Measurements from ENCODE around the gene CUEDC2.
A peak's percentile ranks its signal among the peaks of the same experiment; 100 is the strongest.

Gene CUEDC2

GRCh38 chr10:102435529-102436233, 3.3 kb upstream of the CUEDC2 start:
- peaks cover 16% of the 10 kb centered on the region for H3K4me1 ChIP-seq (ENCODE audit: control insufficient read depth, insufficient read depth, low read length)
- no peaks in the 10 kb centered on the region for H3K9me3 ChIP-seq (ENCODE audit: control insufficient read depth, insufficient read depth, low read length)
- no peak overlapping the region for H3K27ac ChIP-seq (ENCODE audit: low read depth, low read length)
- H3K9ac ChIP-seq (ENCODE audit: low read depth, low read length), result no peak overlapping the region
- H3K27me3 ChIP-seq (ENCODE audit: control insufficient read depth, insufficient read depth, low read length), result peaks cover 44% of the 10 kb centered on the region
- H3K36me3 ChIP-seq (ENCODE audit: control insufficient read depth, insufficient read depth, low read length), result no peaks in the 10 kb centered on the region
- H3K4me3 ChIP-seq (ENCODE audit: low read depth, low read length), result peak overlapping the region; percentile 53

GRCh38 chr10:102435133-102435497, 2.7 kb upstream of the CUEDC2 start:
- Histone ChIP-seq H3K36me3 (ENCODE audit: control insufficient read depth, insufficient read depth, low read length) (no peaks in the 10 kb centered on the region), H3K9me3 (ENCODE audit: control insufficient read depth, insufficient read depth, low read length) (no peaks in the 10 kb centered on the region), H3K27ac (ENCODE audit: low read depth, low read length) (no peak overlapping the region), H3K27me3 (ENCODE audit: control insufficient read depth, insufficient read depth, low read length) (peaks cover 44% of the 10 kb centered on the region), H3K9ac (ENCODE audit: low read depth, low read length) (no peak overlapping the region), H3K4me3 (ENCODE audit: low read depth, low read length) (peak overlapping the region; percentile 53), H3K4me1 (ENCODE audit: control insufficient read depth, insufficient read depth, low read length) (peaks cover 16% of the 10 kb centered on the region)

GRCh38 chr10:102434394-102435132, 2.2 kb upstream of the CUEDC2 start:
- Histone ChIP-seq H3K27me3 (ENCODE audit: control insufficient read depth, insufficient read depth, low read length) (peaks cover 44% of the 10 kb centered on the region), H3K4me3 (ENCODE audit: low read depth, low read length) (peak overlapping the region; percentile 53; the same call in 1 of the 2 replicates), H3K9ac (ENCODE audit: low read depth, low read length) (no peak overlapping the region), H3K4me1 (ENCODE audit: control insufficient read depth, insufficient read depth, low read length) (peaks cover 16% of the 10 kb centered on the region), H3K36me3 (ENCODE audit: control insufficient read depth, insufficient read depth, low read length) (no peaks in the 10 kb centered on the region), H3K9me3 (ENCODE audit: control insufficient read depth, insufficient read depth, low read length) (no peaks in the 10 kb centered on the region), H3K27ac (ENCODE audit: low read depth, low read length) (no peak overlapping the region)

GRCh38 chr10:102433619-102434046, 1.3 kb upstream of the CUEDC2 start:
- peaks cover 16% of the 10 kb centered on the region for H3K4me1 ChIP-seq (ENCODE audit: control insufficient read depth, insufficient read depth, low read length)
- H3K9me3 ChIP-seq (ENCODE audit: control insufficient read depth, insufficient read depth, low read length), result no peaks in the 10 kb centered on the region
- no peak overlapping the region for H3K9ac ChIP-seq (ENCODE audit: low read depth, low read length)
- H3K27ac ChIP-seq (ENCODE audit: low read depth, low read length), result no peak overlapping the region
- H3K36me3 ChIP-seq (ENCODE audit: control insufficient read depth, insufficient read depth, low read length), result no peaks in the 10 kb centered on the region
- H3K4me3 ChIP-seq (ENCODE audit: low read depth, low read length), result no peak overlapping the region
- H3K27me3 ChIP-seq (ENCODE audit: control insufficient read depth, insufficient read depth, low read length), result peaks cover 44% of the 10 kb centered on the region

GRCh38 chr10:102431452-102432124, 786 bp downstream of the CUEDC2 start:
- Histone ChIP-seq H3K27ac (ENCODE audit: low read depth, low read length) (peak overlapping the region; percentile 38), H3K9me3 (ENCODE audit: control insufficient read depth, insufficient read depth, low read length) (no peaks in the 10 kb centered on the region), H3K9ac (ENCODE audit: low read depth, low read length) (peak overlapping the region; percentile 58; the same call in 1 of the 2 replicates), H3K36me3 (ENCODE audit: control insufficient read depth, insufficient read depth, low read length) (no peaks in the 10 kb centered on the region), H3K4me1 (ENCODE audit: control insufficient read depth, insufficient read depth, low read length) (peaks cover 16% of the 10 kb centered on the region), H3K4me3 (ENCODE audit: low read depth, low read length) (peak overlapping the region; percentile 77), H3K27me3 (ENCODE audit: control insufficient read depth, insufficient read depth, low read length) (peaks cover 36% of the 10 kb centered on the region)

GRCh38 chr10:102429468-102429867, 2.9 kb downstream of the CUEDC2 start:
- no peak overlapping the region for H3K4me3 ChIP-seq (ENCODE audit: low read depth, low read length)
- peaks cover 6% of the 10 kb centered on the region; the same call in 1 of the 2 replicates for H3K4me1 ChIP-seq (ENCODE audit: control insufficient read depth, insufficient read depth, low read length)
- H3K36me3 ChIP-seq (ENCODE audit: control insufficient read depth, insufficient read depth, low read length), result 0 out of 2 replicates have a peak, but pooled peaks cover 4% of the 10 kb centered on the region
- no peak overlapping the region for H3K9ac ChIP-seq (ENCODE audit: low read depth, low read length)
- H3K9me3 ChIP-seq (ENCODE audit: control insufficient read depth, insufficient read depth, low read length), result no peaks in the 10 kb centered on the region
- peaks cover 16% of the 10 kb centered on the region for H3K27me3 ChIP-seq (ENCODE audit: control insufficient read depth, insufficient read depth, low read length)
- H3K27ac ChIP-seq (ENCODE audit: low read depth, low read length), result no peak overlapping the region

GRCh38 chr10:102426803-102427287, 5.5 kb downstream of the CUEDC2 start:
- peaks cover 12% of the 10 kb centered on the region; the same call in 1 of the 2 replicates for H3K4me1 ChIP-seq (ENCODE audit: control insufficient read depth, insufficient read depth, low read length)
- H3K27me3 ChIP-seq (ENCODE audit: control insufficient read depth, insufficient read depth, low read length), result no peaks in the 10 kb centered on the region
- no peak overlapping the region for H3K27ac ChIP-seq (ENCODE audit: low read depth, low read length)
- H3K9ac ChIP-seq (ENCODE audit: low read depth, low read length), result no peak overlapping the region
- H3K36me3 ChIP-seq (ENCODE audit: control insufficient read depth, insufficient read depth, low read length), result peaks cover 17% of the 10 kb centered on the region
- H3K4me3 ChIP-seq (ENCODE audit: low read depth, low read length), result no peak overlapping the region
- no peaks in the 10 kb centered on the region for H3K9me3 ChIP-seq (ENCODE audit: control insufficient read depth, insufficient read depth, low read length)

GRCh38 chr10:102425444-102425843, 6.9 kb downstream of the CUEDC2 start:
- Histone ChIP-seq H3K27me3 (ENCODE audit: control insufficient read depth, insufficient read depth, low read length) (no peaks in the 10 kb centered on the region), H3K4me3 (ENCODE audit: low read depth, low read length) (no peak overlapping the region), H3K4me1 (ENCODE audit: control insufficient read depth, insufficient read depth, low read length) (peaks cover 8% of the 10 kb centered on the region; the same call in 1 of the 2 replicates), H3K36me3 (ENCODE audit: control insufficient read depth, insufficient read depth, low read length) (peaks cover 17% of the 10 kb centered on the region), H3K27ac (ENCODE audit: low read depth, low read length) (no peak overlapping the region), H3K9me3 (ENCODE audit: control insufficient read depth, insufficient read depth, low read length) (no peaks in the 10 kb centered on the region), H3K9ac (ENCODE audit: low read depth, low read length) (no peak overlapping the region)

- Histone ChIP-seq H3K9ac (ENCODE audit: low read depth, low read length) (no peak overlapping the region), H3K27ac (ENCODE audit: low read depth, low read length) (no peak overlapping the region), H3K9me3 (ENCODE audit: control insufficient read depth, insufficient read depth, low read length) (no peaks in the 10 kb centered on the region), H3K4me3 (ENCODE audit: low read depth, low read length) (no peak overlapping the region), H3K36me3 (ENCODE audit: control insufficient read depth, insufficient read depth, low read length) (peaks cover 17% of the 10 kb centered on the region), H3K27me3 (ENCODE audit: control insufficient read depth, insufficient read depth, low read length) (no peaks in the 10 kb centered on the region), H3K4me1 (ENCODE audit: control insufficient read depth, insufficient read depth, low read length) (peaks cover 8% of the 10 kb centered on the region)
These were observed 7.5 kb downstream of the CUEDC2 start for GRCh38 chr10:102424916-102425315.

GRCh38 chr10:102424145-102424544, 8.2 kb downstream of the CUEDC2 start:
- H3K4me3 ChIP-seq (ENCODE audit: low read depth, low read length), result no peak overlapping the region
- H3K27me3 ChIP-seq (ENCODE audit: control insufficient read depth, insufficient read depth, low read length), result no peaks in the 10 kb centered on the region
- H3K9me3 ChIP-seq (ENCODE audit: control insufficient read depth, insufficient read depth, low read length), result no peaks in the 10 kb centered on the region
- H3K36me3 ChIP-seq (ENCODE audit: control insufficient read depth, insufficient read depth, low read length), result peaks cover 17% of the 10 kb centered on the region
- peaks cover 8% of the 10 kb centered on the region for H3K4me1 ChIP-seq (ENCODE audit: control insufficient read depth, insufficient read depth, low read length)
- H3K9ac ChIP-seq (ENCODE audit: low read depth, low read length), result no peak overlapping the region
- no peak overlapping the region for H3K27ac ChIP-seq (ENCODE audit: low read depth, low read length)

Measured in HUES48 (cell line).